Glutamatergic neuron (in vitro differentiated cells): ENCODE results near the gene TADA2B. TPM values are rescaled to one million over a fixed set of nuclear protein-coding genes. Genes with fewer than 3 reads are reported as not detected.
"Not testable (repeated sequence)": the region's sequence is repeated elsewhere in the genome, so short reads cannot be mapped to it uniquely, and the experiment has no call there.

Experiments used
- DNase-seq: peaks from one replicate; pipeline ENCODE4 v3.0.0; 2022
- H3K27ac Mint-ChIP-seq: one replicate; pipeline ENCODE4 v1.8.0; 2020; ENCODE audit warnings: mild to moderate bottlenecking, mixed read lengths, inconsistent platforms; ENCODE audit not compliant: unreplicated experiment
- H3K27me3 Mint-ChIP-seq: one replicate; pipeline ENCODE4 v1.8.0; 2020; ENCODE audit warnings: mild to moderate bottlenecking, moderate library complexity, mixed read lengths, inconsistent platforms; ENCODE audit not compliant: unreplicated experiment
- H3K36me3 Mint-ChIP-seq: one replicate; pipeline ENCODE4 v1.8.0; 2020; ENCODE audit warnings: mild to moderate bottlenecking, mixed read lengths, inconsistent platforms; ENCODE audit not compliant: unreplicated experiment
- H3K4me1 Mint-ChIP-seq: one replicate; pipeline ENCODE4 v1.8.0; 2020; ENCODE audit warnings: mild to moderate bottlenecking, low read depth, mixed read lengths, inconsistent platforms; ENCODE audit not compliant: unreplicated experiment
- H3K4me3 Mint-ChIP-seq: one replicate; pipeline ENCODE4 v1.8.0; 2020; ENCODE audit warnings: mild to moderate bottlenecking, mixed read lengths, inconsistent platforms; ENCODE audit not compliant: unreplicated experiment
- H3K9me3 Mint-ChIP-seq: one replicate; pipeline ENCODE4 v1.8.0; 2020; ENCODE audit warnings: mild to moderate bottlenecking, moderate library complexity, mixed read lengths, inconsistent platforms; ENCODE audit not compliant: unreplicated experiment
- CTCF ChIP-seq: fragments of 200-600 bp; sonication (generic); IDR thresholded peaks from one replicate; pipeline ENCODE4 v1.5.0; 2021; ENCODE audit not compliant: partially characterized antibody, unreplicated experiment
- total RNA-seq: library from RNA; stranded (reverse); fragmentation: NEBNext Ultra II Directional; extraction: Animal tissue kit (Norgen Biotek cat#: 25700); gene quantifications from one replicate; pipeline ENCODE4 v1.2.1, GENCODE V29; 2021; ENCODE audit not compliant: unreplicated experiment

The TADA2B gene
- total RNA-seq, 1 donor from 2014 or later = 14.3 TPM

GRCh38 chr4:7083597-7084563 lies 40.7 kb downstream of the TADA2B start:
- Mint-ChIP-seq H3K4me3 (no peak overlapping the region), H3K36me3 (no peaks in the 10 kb centered on the region), H3K27me3 (peaks cover 5% of the 10 kb centered on the region), H3K9me3 (peaks cover 11% of the 10 kb centered on the region), H3K4me1 (peaks cover 7% of the 10 kb centered on the region), H3K27ac (no peak overlapping the region)
- DNase-seq = no peak
- no peak for TF ChIP-seq CTCF

GRCh38 chr4:7084564-7084961 lies 41.4 kb downstream of the TADA2B start:
- H3K27ac Mint-ChIP-seq, H3K27me3 Mint-ChIP-seq, DNase-seq, H3K4me1 Mint-ChIP-seq, H3K4me3 Mint-ChIP-seq, H3K36me3 Mint-ChIP-seq: not testable (repeated sequence)
- H3K9me3 Mint-ChIP-seq = peaks cover 11% of the 10 kb centered on the region

GRCh38 chr4:7086384-7086783 lies 43.2 kb downstream of the TADA2B start:
- peaks cover 3% of the 10 kb centered on the region for H3K27me3 Mint-ChIP-seq
- H3K27ac Mint-ChIP-seq = no peak overlapping the region
- DNase-seq = no peak
- H3K9me3 Mint-ChIP-seq = peaks cover 3% of the 10 kb centered on the region
- H3K4me3 Mint-ChIP-seq = no peak overlapping the region
- H3K4me1 Mint-ChIP-seq = peaks cover 7% of the 10 kb centered on the region
- no peak for TF ChIP-seq CTCF
- no peaks in the 10 kb centered on the region for H3K36me3 Mint-ChIP-seq

GRCh38 chr4:7087036-7087435 lies 43.9 kb downstream of the TADA2B start:
- no peak for DNase-seq
- Mint-ChIP-seq H3K4me3 (no peak overlapping the region), H3K36me3 (no peaks in the 10 kb centered on the region), H3K9me3 (peaks cover 3% of the 10 kb centered on the region), H3K27me3 (peaks cover 3% of the 10 kb centered on the region), H3K4me1 (peaks cover 2% of the 10 kb centered on the region), H3K27ac (no peak overlapping the region)
- no peak for TF ChIP-seq CTCF

- peaks cover 8% of the 10 kb centered on the region for H3K36me3 Mint-ChIP-seq
- H3K27ac Mint-ChIP-seq = no peak overlapping the region
- H3K27me3 Mint-ChIP-seq = peaks cover 9% of the 10 kb centered on the region
- H3K4me1 Mint-ChIP-seq = no peaks in the 10 kb centered on the region
- H3K4me3 Mint-ChIP-seq = no peak overlapping the region
- peaks cover 3% of the 10 kb centered on the region for H3K9me3 Mint-ChIP-seq
- TF ChIP-seq CTCF = no peak
- no peak for DNase-seq
Observed at GRCh38 chr4:7089213-7089986, 46.2 kb downstream of the TADA2B start.
